HCT116 (cell line): ENCODE measurements around the gene UBA5. TPM values are rescaled to one million over a fixed set of nuclear protein-coding genes. Genes with fewer than 3 reads are reported as not detected.

Experiments
- ATAC-seq: fragments of 200-7000 bp; cut with Tn5 transposase; 2 replicates; pipeline ENCODE4 v1.9.1; 2020; ENCODE audit warnings: mild to moderate bottlenecking, moderate library complexity
- BruUV-seq: library from RNA; stranded (reverse); fragments of 400-500 nt; replicated peaks from 2 replicates; lab custom pipeline; 2021; lab: Mats Ljungman, UMichigan
- CTCF ChIA-PET: fragments of 300-600 bp; sonication (Branson Sonifier 250); formaldehyde crosslinking; loops from one replicate; lab custom pipeline; 2021; ENCODE audit warnings: antibody characterized with exemption; lab: Charles Lee
- POLR2A ChIA-PET: fragments of 300-600, 350-600 bp; sonication (Branson Sonifier 250); formaldehyde crosslinking; loops from one replicate; lab custom pipeline; 2021; ENCODE audit warnings: antibody characterized with exemption; lab: Charles Lee
- RAD21 ChIA-PET, 2 experiments: fragments of 300-600 bp; sonication (Branson Sonifier 250); formaldehyde crosslinking; loops; one replicate each; lab custom pipeline; 2023; ENCODE audit warnings: low total read pairs in 2 of 2; ENCODE audit not compliant: uncharacterized antibody in 2 of 2, unreplicated experiment in 2 of 2, low non-redundant PET in 1 of 2; lab: Charles Lee
- DNase-seq: peaks from one replicate; pipeline ENCODE4 v3.0.0-alpha.2; 2010; ENCODE audit warnings: low read depth, low spot score
- H2AFZ ChIP-seq: fragments of 200-600 bp; shearing (Covaris generic), sonication (generic); 2 replicates; pipeline ENCODE4 v1.6.1; 2017; ENCODE audit warnings: low read depth, mixed run types, mixed read lengths, antibody characterized with exemption, low read length; ENCODE audit not compliant: poor library complexity, severe bottlenecking
- H3K27ac ChIP-seq: 2 replicates; pipeline ENCODE4 v1.5.1; 2012; ENCODE audit warnings: low read depth, low read length
- H3K27me3 ChIP-seq: fragments of 200-600 bp; sonication (generic); 2 replicates; pipeline ENCODE4 v1.6.1; 2016; ENCODE audit warnings: mixed run types, low read length, mixed read lengths; ENCODE audit not compliant: insufficient read depth
- H3K36me3 ChIP-seq, 2 experiments: fragments of 200-500 bp in 1 of 2; fragments of 200-600 bp in 1 of 2; sonication (Bioruptor generic) in 1 of 2; sonication (generic) in 1 of 2; 2 replicates each; pipeline versions ENCODE4 v1.5.1 to v1.6.1; 2014 to 2016; ENCODE audit warnings: low read length in 2 of 2, inconsistent platforms in 1 of 2, mixed read lengths in 1 of 2, mixed run types in 1 of 2; ENCODE audit not compliant: insufficient read depth in 2 of 2, control insufficient read depth in 1 of 2
- H3K4me1 ChIP-seq, 2 experiments: fragments of 200-600 bp in 1 of 2; sonication (generic) in 1 of 2; 2 replicates each; pipeline versions ENCODE4 v1.5.1 to v1.6.1; 2012 to 2017; ENCODE audit warnings: low read length in 2 of 2, inconsistent platforms in 1 of 2, mild to moderate bottlenecking in 1 of 2, mixed read lengths in 1 of 2, mixed run types in 1 of 2, moderate library complexity in 1 of 2; ENCODE audit not compliant: insufficient read depth in 2 of 2, control insufficient read depth in 1 of 2
- H3K4me2 ChIP-seq: fragments of 200-600 bp; sonication (generic); 2 replicates; pipeline ENCODE4 v1.6.1; 2017; ENCODE audit warnings: mixed run types, low read length, mixed read lengths
- H3K4me3 ChIP-seq, 2 experiments: fragments of 200-600 bp in 1 of 2; sonication (generic) in 1 of 2; replicated peaks in 1 of 2; 2 replicates each; pipeline ENCODE4 v1.5.1; 2011 to 2016; ENCODE audit warnings: low read length in 2 of 2, control low read depth in 1 of 2, low read depth in 1 of 2, mild to moderate bottlenecking in 1 of 2, mixed read lengths in 1 of 2, mixed run types in 1 of 2
- H3K79me2 ChIP-seq: fragments of 200-600 bp; sonication (generic); 2 replicates; pipeline ENCODE4 v1.6.1; 2017; ENCODE audit warnings: mild to moderate bottlenecking, mixed run types, low read length, moderate library complexity, mixed read lengths; ENCODE audit not compliant: insufficient read depth
- H3K9ac ChIP-seq: fragments of 200-600 bp; sonication (generic); 2 replicates; pipeline ENCODE4 v1.6.1; 2016; ENCODE audit warnings: low read length, mixed read lengths
- H3K9me2 ChIP-seq: fragments of 200-600 bp; sonication (generic), shearing (Covaris generic); 2 replicates; pipeline ENCODE4 v1.6.1; 2017; ENCODE audit warnings: mixed run types, mild to moderate bottlenecking, moderate library complexity; ENCODE audit not compliant: insufficient read depth
- H3K9me3 ChIP-seq, 2 experiments: fragments of 200-500 bp in 1 of 2; fragments of 200-600 bp in 1 of 2; sonication (Bioruptor generic) in 1 of 2; sonication (generic) in 1 of 2; 2 replicates each; pipeline ENCODE4 v1.6.1; 2014 to 2017; ENCODE audit warnings: low read length in 2 of 2, mixed read lengths in 2 of 2, inconsistent platforms in 1 of 2, low read depth in 1 of 2, mild to moderate bottlenecking in 1 of 2, mixed run types in 1 of 2, moderate library complexity in 1 of 2; ENCODE audit not compliant: control insufficient read depth in 1 of 2, insufficient read depth in 1 of 2
- H4K20me1 ChIP-seq: fragments of 200-600 bp; sonication (generic), shearing (Covaris generic); 2 replicates; pipeline ENCODE4 v1.6.1; 2017; ENCODE audit warnings: mixed run types, mild to moderate bottlenecking, moderate library complexity; ENCODE audit not compliant: insufficient read depth
- ATF3 ChIP-seq: IDR thresholded peaks from 2 replicates; pipeline ENCODE4 v1.6.1; 2012
- CEBPB ChIP-seq: IDR thresholded peaks from 2 replicates; pipeline ENCODE4 v1.6.1; 2012; ENCODE audit warnings: low read depth
- CTCF ChIP-seq, 3 experiments: fragments of 200-600 bp in 1 of 3; sonication (generic) in 1 of 3; IDR thresholded peaks in 2 of 3; conservative IDR thresholded peaks in 1 of 3; 2 replicates each; pipeline ENCODE4 v1.5.1; 2012 to 2017; ENCODE audit warnings: low read depth in 2 of 3, low read length in 2 of 3, antibody characterized with exemption in 1 of 3, borderline replicate concordance in 1 of 3, control low read depth in 1 of 3, mild to moderate bottlenecking in 1 of 3, mixed read lengths in 1 of 3, mixed run types in 1 of 3, moderate library complexity in 1 of 3; ENCODE audit not compliant: insufficient read depth in 1 of 3
- EGR1 ChIP-seq: IDR thresholded peaks from 2 replicates; pipeline ENCODE4 v1.6.1; 2012; ENCODE audit warnings: low read depth
- ELF1 ChIP-seq: IDR thresholded peaks from 2 replicates; pipeline ENCODE4 v1.6.1; 2012; ENCODE audit warnings: low read depth, borderline replicate concordance
- EZH2phosphoT487 ChIP-seq: fragments of 200-600 bp; IDR thresholded peaks from 2 replicates; pipeline ENCODE4 v1.6.1; 2018; ENCODE audit warnings: antibody characterized with exemption, borderline replicate concordance
- FOSL1 ChIP-seq: IDR thresholded peaks from 2 replicates; pipeline ENCODE4 v1.6.1; 2012; ENCODE audit warnings: low read depth
- MAX ChIP-seq: IDR thresholded peaks from 2 replicates; pipeline ENCODE4 v1.6.1; 2012
- POLR2A ChIP-seq: IDR thresholded peaks from 2 replicates; pipeline ENCODE4 v1.7.0; 2011; ENCODE audit warnings: borderline replicate concordance; ENCODE audit not compliant: insufficient read depth, insufficient read length; ENCODE audit errors: extremely low read depth
- POLR2AphosphoS5 ChIP-seq: IDR thresholded peaks from 2 replicates; pipeline ENCODE4 v1.6.1; 2011; ENCODE audit warnings: mild to moderate bottlenecking, low read depth, low read length, moderate library complexity
- REST ChIP-seq: IDR thresholded peaks from 2 replicates; pipeline ENCODE4 v1.6.1; 2012; ENCODE audit warnings: low read depth
- SP1 ChIP-seq: IDR thresholded peaks from 2 replicates; pipeline ENCODE4 v1.6.1; 2012; ENCODE audit warnings: low read depth
- SRF ChIP-seq: IDR thresholded peaks from 2 replicates; pipeline ENCODE4 v1.6.1; 2012; ENCODE audit warnings: low read depth
- TCF7L2 ChIP-seq: IDR thresholded peaks from 2 replicates; pipeline ENCODE4 v1.7.0; 2011; ENCODE audit warnings: borderline replicate concordance, inconsistent platforms; ENCODE audit not compliant: insufficient read depth, insufficient read length; ENCODE audit errors: extremely low read depth
- YY1 ChIP-seq: IDR thresholded peaks from 2 replicates; pipeline ENCODE4 v1.6.1; 2011; ENCODE audit warnings: low read length, low read depth, moderate library complexity, mild to moderate bottlenecking; ENCODE audit not compliant: insufficient replicate concordance; ENCODE audit errors: extremely low read depth
- ZFX ChIP-seq: fragments of 450-650 bp; IDR thresholded peaks from 2 replicates; pipeline ENCODE4 v1.6.1; 2017
- ZNF274 ChIP-seq: fragments of 200-500 bp; sonication (Bioruptor generic); IDR thresholded peaks from 2 replicates; pipeline ENCODE4 v1.6.1; 2014; ENCODE audit warnings: mild to moderate bottlenecking, low read depth, low read length, inconsistent platforms
- intact Hi-C: fragments of 100-400 bp; cut with micrococcal nuclease; formaldehyde crosslinking; loops from 2 replicates; pipeline ENCODE4 v1.10.0; 2022
- total RNA-seq: library from RNA; stranded (reverse); gene quantifications from one replicate; pipeline ENCODE4 v1.2.1, GENCODE V29; 2021; ENCODE audit not compliant: unreplicated experiment

The UBA5 gene
- total RNA-seq, 1 experiment from 2014 or later, result 43.7 TPM

GRCh38 chr3:132626955-132627354, 33.2 kb upstream of the UBA5 start (continued):
- TF ChIP-seq POLR2A, result no peak

- H3K36me3 ChIP-seq, result no peaks in the 10 kb centered on the region
- H4K20me1 ChIP-seq, result no peaks in the 10 kb centered on the region
- no peak for ATAC-seq
- no peak overlapping the region for H3K4me2 ChIP-seq
- no peak overlapping the region for H2AFZ ChIP-seq
- peaks cover 0 to 15% of the 10 kb centered on the region in 2 experiments; a peak in 2 of 4 replicates for H3K4me1 ChIP-seq
- no peak overlapping the region for H3K4me3 ChIP-seq
- BruUV-seq, result no TSS peak
- intact Hi-C loops, result no loop called here
- RAD21 ChIA-PET, result no interaction called here
- no peak for DNase-seq
- H3K9me2 ChIP-seq, result no peaks in the 10 kb centered on the region
- H3K79me2 ChIP-seq, result no peaks in the 10 kb centered on the region
- H3K9ac ChIP-seq, result no peak overlapping the region
- no peaks in the 10 kb centered on the region for H3K9me3 ChIP-seq
- H3K27me3 ChIP-seq, result no peaks in the 10 kb centered on the region
- no peak for TF ChIP-seq EGR1
- TF ChIP-seq POLR2A, result no peak
- TF ChIP-seq FOSL1, result no peak
- no peak for TF ChIP-seq MAX
- no peak for TF ChIP-seq CEBPB
- no peak for TF ChIP-seq CTCF (IDR thresholded peaks at IDR 0.05 in 2 of 3, conservative IDR thresholded peaks at IDR 0.05 in 1 of 3; ENCODE audit: borderline replicate concordance in 1 of 3, insufficient read depth in 1 of 3, low read depth in 2 of 3, low read length in 2 of 3)
- TF ChIP-seq SP1, result no peak
- no peak for TF ChIP-seq ELF1
- no peak for TF ChIP-seq TCF7L2
- TF ChIP-seq POLR2AphosphoS5, result no peak
- TF ChIP-seq EZH2phosphoT487, result no peak
- no peak for TF ChIP-seq SRF
- TF ChIP-seq REST, result no peak
- TF ChIP-seq ZNF274, result no peak
- no peak for TF ChIP-seq ZFX
- TF ChIP-seq YY1, result no peak
- TF ChIP-seq ATF3, result no peak
- TF ChIP-seq, all 23 proteins: peak for 0
- ChIA-PET CTCF (no interaction called here), POLR2A (no interaction called here)
- no peak overlapping the region for H3K27ac ChIP-seq
These were observed 32.0 kb upstream of the UBA5 start for GRCh38 chr3:132628157-132628556.
